HG03039 (cell line): ENCODE data around the gene KRT81.
"Not testable (repeated sequence)": the region's sequence is repeated elsewhere in the genome, so short reads cannot be mapped to it uniquely, and the experiment has no call there.

Source experiments
- ATAC-seq: cut with Tn5 transposase; IDR thresholded peaks from one replicate; pipeline ENCODE4 v1.9.1; 2021; ENCODE audit warnings: mild to moderate bottlenecking, moderate library complexity; ENCODE audit not compliant: unreplicated experiment

KRT81 gene

GRCh38 chr12:52256584-52256935, 34.8 kb downstream of the KRT81 start:
- no peak for ATAC-seq

GRCh38 chr12:52255926-52256583, 35.3 kb downstream of the KRT81 start:
- no peak for ATAC-seq

GRCh38 chr12:52254965-52255751, 36.2 kb downstream of the KRT81 start:
- ATAC-seq = no peak

DNA sequence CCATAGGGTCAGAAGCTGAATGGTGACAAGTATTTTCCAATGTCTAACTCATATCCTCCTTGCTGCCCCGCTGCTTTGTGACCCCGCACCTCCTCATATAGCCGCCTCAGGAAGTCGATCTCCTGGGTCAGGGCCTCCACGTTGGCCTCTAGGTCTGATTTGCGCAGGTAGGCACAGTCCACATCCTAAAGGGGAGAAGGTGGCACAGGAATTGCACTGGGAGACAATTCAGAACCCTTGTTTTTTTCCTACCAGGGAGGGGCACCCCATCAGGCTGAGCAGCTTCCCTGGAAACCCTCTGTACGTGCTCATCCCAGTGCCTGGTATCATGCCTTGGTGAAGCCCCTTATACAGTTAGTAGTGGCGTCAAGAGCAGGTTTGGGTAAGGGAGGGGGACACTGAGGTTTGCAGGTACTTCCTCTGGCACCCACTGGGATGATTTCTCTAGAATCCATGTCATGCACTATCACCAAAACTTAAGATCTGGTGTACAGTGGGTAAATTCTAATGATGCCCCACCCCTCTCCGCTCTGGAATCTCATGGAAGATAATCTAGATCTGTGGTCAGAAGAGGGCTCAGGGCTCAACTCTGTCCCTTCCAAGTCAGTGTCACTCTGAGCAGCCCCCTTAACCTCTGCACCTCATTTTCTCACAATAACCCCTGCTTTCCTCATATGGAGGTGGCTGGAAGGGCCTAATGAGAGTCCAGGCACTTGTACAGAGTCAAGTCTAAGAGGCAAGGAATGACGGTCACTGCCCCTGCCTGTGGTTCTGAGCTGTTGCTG, 37.0 kb downstream of the KRT81 start:
- no peak for ATAC-seq

DNA sequence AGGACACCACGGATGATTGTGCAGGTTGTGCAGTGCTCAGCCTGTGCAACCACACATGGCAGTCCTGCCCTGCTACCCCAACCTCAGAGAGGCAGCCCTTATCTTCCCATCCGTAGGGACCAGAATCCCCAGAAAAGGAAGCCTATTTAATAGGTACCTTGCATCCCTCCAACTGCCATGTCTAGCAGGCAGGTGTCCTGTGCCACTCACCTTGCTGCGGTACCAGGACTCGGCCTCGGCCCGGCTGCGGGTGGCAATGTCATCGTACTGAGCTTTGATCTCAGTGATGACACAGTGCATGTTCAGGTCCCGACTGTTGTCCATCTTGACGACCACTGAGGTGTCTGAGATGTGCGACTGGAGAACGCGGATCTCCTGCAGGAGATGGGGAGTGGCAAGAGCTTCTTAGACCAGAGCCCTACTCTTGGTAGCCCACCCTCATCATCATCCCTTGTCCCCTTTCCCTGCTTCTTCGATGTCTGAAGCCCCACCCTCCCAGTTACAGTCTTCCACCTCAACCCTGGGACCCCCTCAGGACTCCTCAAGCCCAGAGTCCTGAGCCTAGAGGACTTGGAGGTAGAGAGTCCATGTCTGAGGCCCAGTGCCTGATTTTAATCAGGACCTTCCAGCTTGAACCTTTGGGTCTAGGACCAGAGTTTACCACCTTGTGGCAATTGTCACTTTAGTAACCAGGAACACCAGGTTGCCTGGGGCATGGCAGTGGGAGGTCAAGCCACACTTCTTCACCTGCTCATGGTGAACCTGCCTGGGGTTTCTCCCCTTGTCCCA, 37.7 kb downstream of the KRT81 start:
- no peak for ATAC-seq

DNA sequence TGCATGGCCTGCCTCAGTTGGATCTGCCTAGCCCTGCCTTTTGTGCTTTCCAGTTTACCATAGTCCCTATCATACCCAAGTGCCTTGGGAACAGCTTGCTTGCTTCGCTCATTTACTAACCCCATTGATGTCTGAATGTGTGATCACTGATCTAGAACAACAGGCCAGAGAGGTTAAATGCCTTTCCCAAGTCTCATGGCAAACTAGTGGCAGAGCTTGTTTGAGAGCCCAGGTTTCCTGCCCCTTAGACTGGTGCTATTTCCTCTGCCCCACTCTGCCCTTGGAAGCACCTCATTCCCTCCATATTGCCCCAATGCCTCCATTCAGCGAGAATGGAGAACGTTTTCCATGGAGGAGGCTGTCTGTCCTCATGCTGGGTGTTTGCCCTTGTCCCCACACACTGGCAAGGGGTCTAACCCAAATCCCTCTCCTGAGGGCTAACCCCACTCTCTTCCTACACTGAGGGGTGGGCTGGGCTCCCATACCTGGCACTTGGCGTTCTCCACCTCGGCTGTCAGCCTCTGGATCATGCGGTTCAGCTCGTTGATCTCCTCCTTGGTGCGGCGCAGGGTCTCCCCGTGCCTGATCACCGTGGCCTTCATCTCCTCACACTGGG, 38.5 kb downstream of the KRT81 start:
- no peak for ATAC-seq

GRCh38 chr12:52252175-52252615, 39.1 kb downstream of the KRT81 start:
- not testable (repeated sequence) for ATAC-seq

DNA sequence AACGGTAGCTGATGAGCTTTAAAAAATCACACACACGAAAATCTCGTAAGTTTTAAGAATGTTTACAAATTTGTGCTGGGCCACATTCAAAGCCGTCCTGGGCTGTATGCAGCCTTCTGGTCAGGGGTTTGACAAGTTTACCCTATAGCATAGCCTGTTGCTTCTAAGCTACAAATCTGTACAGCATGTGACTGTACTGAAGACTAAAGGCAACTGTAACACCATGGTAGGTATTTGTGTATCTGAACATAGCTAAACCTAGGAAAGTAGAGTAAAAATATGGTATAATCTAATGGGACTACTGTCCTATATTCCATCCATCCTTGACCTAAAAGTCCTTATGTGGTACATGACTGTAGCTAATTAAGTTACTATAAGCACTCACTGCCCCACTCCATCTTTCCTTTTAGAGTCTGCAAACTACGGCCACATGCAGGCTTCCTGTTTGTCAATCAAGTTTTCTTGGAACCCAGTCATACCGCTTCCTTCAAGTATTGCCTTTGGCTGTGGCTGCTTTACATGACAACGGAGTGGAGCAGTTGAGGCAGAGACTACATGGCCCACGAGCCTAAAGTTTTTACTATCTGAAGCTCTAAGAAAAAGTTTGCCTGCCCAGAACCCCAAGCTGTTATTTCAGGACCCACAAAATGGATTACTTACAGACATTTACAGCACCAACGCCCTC, 39.8 kb downstream of the KRT81 start:
- ATAC-seq = no peak

GRCh38 chr12:52250048-52250990, 41.0 kb downstream of the KRT81 start:
- no peak for ATAC-seq

DNA sequence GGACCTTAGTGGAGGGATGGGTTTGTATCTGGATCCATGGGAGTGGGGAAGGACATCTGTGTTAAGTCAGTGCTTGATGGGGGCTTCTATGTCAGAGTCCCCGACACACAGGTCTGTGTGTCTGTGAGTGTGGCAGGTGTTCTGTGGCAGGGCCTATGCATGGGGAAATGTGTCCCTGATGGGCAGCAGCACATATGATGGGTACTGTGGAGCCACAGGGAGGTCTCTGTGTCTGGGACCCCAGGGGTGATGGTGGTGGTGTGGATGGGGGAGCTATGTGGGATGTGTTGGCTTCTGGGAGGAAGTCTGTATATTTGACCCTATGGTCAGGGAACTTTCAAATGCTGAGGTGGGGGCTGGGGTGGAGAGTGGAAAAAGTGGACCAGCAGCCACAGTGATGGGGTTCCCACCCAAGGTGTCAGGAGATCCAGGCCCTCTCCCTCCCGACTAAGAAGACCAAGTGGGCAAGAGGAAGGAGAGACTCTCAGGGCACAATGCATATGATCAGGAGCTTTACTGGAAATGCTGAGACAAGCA, 41.8 kb downstream of the KRT81 start:
- no peak for ATAC-seq

DNA sequence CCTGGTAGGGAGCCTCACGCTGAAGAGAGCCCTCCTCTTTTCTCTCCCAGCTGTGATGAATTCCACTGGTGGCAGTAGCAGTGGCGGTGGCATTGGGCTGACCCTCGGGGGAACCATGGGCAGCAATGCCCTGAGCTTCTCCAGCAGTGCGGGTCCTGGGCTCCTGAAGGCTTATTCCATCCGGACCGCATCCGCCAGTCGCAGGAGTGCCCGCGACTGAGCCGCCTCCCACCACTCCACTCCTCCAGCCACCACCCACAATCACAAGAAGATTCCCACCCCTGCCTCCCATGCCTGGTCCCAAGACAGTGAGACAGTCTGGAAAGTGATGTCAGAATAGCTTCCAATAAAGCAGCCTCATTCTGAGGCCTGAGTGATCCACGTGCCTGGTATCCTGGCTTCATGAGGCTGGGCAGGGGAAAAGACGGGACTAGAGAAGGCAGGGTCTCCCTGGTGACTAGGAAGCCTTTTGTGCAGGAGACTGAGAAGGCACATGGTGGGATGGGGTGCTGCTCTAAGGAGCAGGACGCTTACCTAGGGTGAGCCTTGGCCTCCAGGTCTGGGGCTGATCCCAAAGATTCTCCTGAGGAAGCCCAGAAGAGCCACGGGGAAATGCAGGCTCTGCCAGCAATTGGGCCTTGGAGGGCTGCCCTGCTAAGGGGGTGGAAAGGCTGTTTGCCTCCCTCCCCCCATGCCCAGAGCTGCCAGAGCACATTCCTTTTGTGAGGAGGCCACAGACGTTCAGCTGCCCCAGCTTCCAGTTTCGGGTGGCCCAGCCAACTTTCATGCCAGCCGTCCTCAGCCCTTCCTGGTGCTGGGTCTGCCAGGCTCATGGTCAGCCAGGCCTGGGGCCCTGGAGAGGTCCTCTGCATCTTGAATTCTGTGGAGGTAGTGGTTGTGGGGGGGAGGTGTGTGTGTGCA, 42.5 kb downstream of the KRT81 start:
- no peak for ATAC-seq

- ATAC-seq = no peak
These were observed 43.5 kb downstream of the KRT81 start for GRCh38 chr12:52247622-52248540.

GRCh38 chr12:52246720-52247621, 44.4 kb downstream of the KRT81 start:
- ATAC-seq = no peak

- ATAC-seq = no peak
These were observed 45.3 kb downstream of the KRT81 start for GRCh38 chr12:52245962-52246569.
